Ascending aorta (tissue), 2 donors: ENCODE results near the gene NDFIP2. TPM values are rescaled to one million over a fixed set of nuclear protein-coding genes. Genes with fewer than 3 reads are reported as not detected.
"Not testable (repeated sequence)": the region's sequence is repeated elsewhere in the genome, so short reads cannot be mapped to it uniquely, and the experiment has no call there.

ENCODE experiments used
- DNase-seq, 2 donors: peaks; one replicate each; pipeline ENCODE4 v3.0.0-alpha.2; 2019; ENCODE audit warnings: low spot score in 2 of 2
- H3K27ac ChIP-seq, 2 donors: fragments of 200-600 bp; sonication (generic); one replicate each; pipeline ENCODE4 v1.5.1; 2016 to 2017; ENCODE audit warnings: mild to moderate bottlenecking in 1 of 2
- H3K27me3 ChIP-seq: fragments of 200-600 bp; sonication (generic); one replicate; pipeline ENCODE4 v1.5.1; 2017
- H3K36me3 ChIP-seq, 2 donors: fragments of 200-600 bp; sonication (generic); one replicate each; pipeline ENCODE4 v1.5.1; 2016
- H3K4me1 ChIP-seq, 2 donors: fragments of 200-600 bp; sonication (generic); one replicate each; pipeline ENCODE4 v1.5.1; 2016 to 2017; ENCODE audit warnings: mild to moderate bottlenecking in 1 of 2
- H3K4me3 ChIP-seq, 2 donors: fragments of 200-600 bp; sonication (generic); one replicate each; pipeline ENCODE4 v1.5.1; 2016 to 2017; ENCODE audit warnings: mild to moderate bottlenecking in 1 of 2
- H3K9me3 ChIP-seq, 2 donors: fragments of 200-600 bp; sonication (generic); one replicate each; pipeline ENCODE4 v1.5.1; 2016
- CTCF ChIP-seq, 3 experiments: fragments of 200-600 bp in 2 of 3; fragments of 450-650 bp in 1 of 3; sonication (generic) in 2 of 3; IDR thresholded peaks; one replicate each; pipeline ENCODE4 v1.5.1; 2016 to 2019; ENCODE audit warnings: antibody characterized with exemption in 3 of 3, mild to moderate bottlenecking in 1 of 3, moderate library complexity in 1 of 3
- intact Hi-C: fragments of 100-400 bp; cut with DNase I; formaldehyde crosslinking; loops from one replicate; pipeline ENCODE4 v1.15.1; 2023
- total RNA-seq: library from RNA; depleted of rRNA; stranded (reverse); fragments of >200 nt; gene quantifications from one replicate; pipeline ENCODE4 v1.1.0, GENCODE V29; 2016

Gene NDFIP2
- total RNA-seq, 1 donor from 2014 or later, result 16.6 TPM

GRCh38 chr13:79590394-79590676 lies 109.4 kb downstream of the NDFIP2 start:
- no peak overlapping the region for H3K27ac ChIP-seq
- H3K27me3 ChIP-seq, result no peaks in the 10 kb centered on the region
- no peaks in the 10 kb centered on the region for H3K9me3 ChIP-seq
- TF ChIP-seq CTCF (IDR thresholded peaks at IDR 0.05), result no peak
- DNase-seq, result no peak
- H3K4me1 ChIP-seq, result no peaks in the 10 kb centered on the region
- H3K36me3 ChIP-seq, result no peaks in the 10 kb centered on the region
- intact Hi-C loops, result no loop called here
- no peak overlapping the region for H3K4me3 ChIP-seq

DNA sequence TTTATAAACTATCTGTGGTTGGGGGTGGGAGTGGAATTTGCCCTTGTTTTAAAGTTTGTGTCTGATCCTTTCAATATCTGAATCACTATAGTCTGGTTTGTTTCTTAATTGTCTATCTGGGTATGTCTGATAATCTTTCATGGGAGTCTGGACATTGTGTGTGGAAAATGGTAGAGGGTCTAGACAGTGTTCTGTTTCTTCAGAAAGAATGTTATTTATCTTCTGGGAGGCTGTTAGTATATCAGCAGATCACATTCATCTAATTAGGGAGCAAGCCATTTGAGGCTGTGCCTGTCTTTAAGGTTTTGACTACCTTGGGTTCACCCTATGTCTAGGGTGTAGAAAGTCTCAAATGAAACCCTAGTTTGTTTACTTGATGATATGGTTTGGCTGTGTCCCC lies 110.5 kb downstream of the NDFIP2 start:
- no peak for DNase-seq
- no peak overlapping the region for H3K4me3 ChIP-seq
- no peaks in the 10 kb centered on the region for H3K9me3 ChIP-seq
- H3K27me3 ChIP-seq, result no peaks in the 10 kb centered on the region
- H3K27ac ChIP-seq, result no peak overlapping the region
- intact Hi-C loops, result no loop called here
- TF ChIP-seq CTCF (IDR thresholded peaks at IDR 0.05), result no peak
- no peaks in the 10 kb centered on the region for H3K36me3 ChIP-seq
- no peaks in the 10 kb centered on the region for H3K4me1 ChIP-seq

DNA sequence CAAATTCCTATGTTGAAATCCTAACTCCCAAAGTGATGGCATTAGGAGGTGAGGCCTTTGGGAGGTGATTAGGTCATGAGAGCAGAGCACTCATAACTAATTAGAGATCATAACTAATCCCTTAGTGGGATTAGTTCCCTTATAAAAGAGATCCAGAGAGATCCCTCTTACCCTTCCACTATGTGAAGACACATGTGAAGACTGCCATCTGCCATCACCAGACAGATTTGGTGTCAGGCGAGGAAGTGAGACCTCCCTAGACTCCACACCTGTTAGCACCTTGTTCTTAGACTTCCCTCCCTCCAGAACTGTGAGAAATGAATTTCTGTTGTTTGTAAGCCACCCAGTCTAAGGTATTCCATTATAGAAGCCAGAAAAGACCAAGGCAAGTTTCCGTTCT lies 112.2 kb downstream of the NDFIP2 start:
- intact Hi-C loops, result no loop called here
- Histone ChIP-seq H3K27me3 (no peaks in the 10 kb centered on the region), H3K27ac (no peak overlapping the region), H3K36me3 (no peaks in the 10 kb centered on the region), H3K4me1 (no peaks in the 10 kb centered on the region), H3K4me3 (no peak overlapping the region), H3K9me3 (no peaks in the 10 kb centered on the region)
- TF ChIP-seq CTCF (IDR thresholded peaks at IDR 0.05), result no peak
- no peak for DNase-seq

DNA sequence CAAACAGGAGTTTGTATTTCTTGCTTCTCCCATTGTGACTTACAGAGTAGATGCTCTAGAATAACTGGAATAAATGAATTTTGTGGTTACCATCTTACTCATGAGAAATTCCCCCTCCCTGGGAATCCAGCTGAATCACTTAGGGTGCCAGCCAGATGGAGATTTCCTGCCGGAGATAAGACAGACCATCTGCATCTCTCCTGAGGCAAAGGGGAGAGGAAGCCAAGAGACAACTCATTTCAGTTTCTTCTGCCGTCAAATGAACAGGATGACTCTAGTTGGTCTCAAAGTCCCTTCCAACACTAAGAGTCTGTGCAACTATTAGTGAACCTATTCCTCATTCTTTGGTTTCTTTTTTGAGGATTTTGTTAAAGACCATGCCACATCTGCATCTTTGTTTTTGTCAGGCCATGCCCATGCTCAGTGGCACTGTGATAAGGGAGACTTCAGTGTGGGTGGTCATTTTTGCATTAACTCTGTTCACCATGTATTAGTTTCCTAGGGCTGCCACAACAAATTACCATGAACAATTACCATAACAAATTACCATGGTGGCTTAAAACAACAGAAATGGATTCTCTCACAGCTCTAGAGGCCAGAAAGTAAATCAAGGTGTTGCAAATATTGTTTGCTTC lies 112.8 kb downstream of the NDFIP2 start:
- no peaks in the 10 kb centered on the region for H3K9me3 ChIP-seq
- H3K36me3 ChIP-seq, result no peaks in the 10 kb centered on the region
- no peaks in the 10 kb centered on the region for H3K4me1 ChIP-seq
- no peak overlapping the region for H3K27ac ChIP-seq
- TF ChIP-seq CTCF (IDR thresholded peaks at IDR 0.05), result no peak
- no peaks in the 10 kb centered on the region for H3K27me3 ChIP-seq
- intact Hi-C loops, result no loop called here
- no peak for DNase-seq
- no peak overlapping the region for H3K4me3 ChIP-seq

DNA sequence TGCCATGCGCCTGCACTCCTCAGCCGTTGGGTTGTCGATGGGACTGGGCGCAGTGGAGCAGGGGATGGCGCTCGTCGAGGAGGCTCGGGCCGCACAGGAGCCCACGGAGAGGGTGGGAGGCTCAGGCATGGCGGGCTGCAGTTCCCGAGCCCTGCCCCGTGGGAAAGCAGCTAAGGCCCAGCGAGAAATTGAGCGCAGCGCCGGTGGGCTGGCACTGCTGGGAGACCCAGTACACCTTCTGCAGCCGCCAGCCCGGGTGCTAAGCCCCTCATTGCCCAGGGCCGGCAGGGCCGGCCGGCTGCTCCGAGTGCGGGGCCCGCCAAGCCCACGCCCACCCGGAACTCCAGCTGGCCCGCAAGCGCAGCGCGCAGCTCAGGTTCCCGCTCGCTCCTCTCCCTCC lies 119.2 kb downstream of the NDFIP2 start:
- H3K9me3 ChIP-seq, H3K36me3 ChIP-seq, intact Hi-C loops, H3K4me1 ChIP-seq, H3K27ac ChIP-seq, DNase-seq, H3K4me3 ChIP-seq, H3K27me3 ChIP-seq: not testable (repeated sequence)

DNA sequence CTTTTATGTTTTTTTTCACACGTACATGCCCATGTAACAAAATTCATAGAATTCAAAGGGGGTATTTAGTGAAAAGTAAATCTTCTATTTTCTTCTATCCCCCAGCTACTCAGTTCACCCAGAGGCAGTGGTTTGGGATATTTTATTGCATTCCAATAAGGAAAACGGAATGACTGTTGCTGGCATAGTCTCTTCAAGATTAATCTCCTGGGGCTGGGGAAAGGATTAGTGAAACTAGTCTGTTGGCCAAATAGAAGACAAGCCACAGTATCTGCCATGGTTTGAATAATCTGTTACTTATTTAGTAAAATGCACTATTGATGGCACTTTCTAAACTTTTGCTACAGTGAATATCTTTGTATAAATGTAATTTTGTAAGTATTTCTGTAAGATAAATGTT lies 122.0 kb downstream of the NDFIP2 start:
- intact Hi-C loops, result no loop called here
- H3K4me3 ChIP-seq, result no peak overlapping the region
- TF ChIP-seq CTCF (IDR thresholded peaks at IDR 0.05), result no peak
- H3K27me3 ChIP-seq, result no peaks in the 10 kb centered on the region
- no peaks in the 10 kb centered on the region for H3K36me3 ChIP-seq
- no peak for DNase-seq
- no peak overlapping the region for H3K27ac ChIP-seq
- no peaks in the 10 kb centered on the region for H3K9me3 ChIP-seq
- no peaks in the 10 kb centered on the region for H3K4me1 ChIP-seq
